K562 (cell line): ENCODE measurements around the gene SV2C. TPM values are rescaled to one million over a fixed set of nuclear protein-coding genes. Genes with fewer than 3 reads are reported as not detected.

Experiments used
- BRD4 ChIP-seq: fragments of 200-600 bp; sonication (generic); IDR thresholded peaks from 2 replicates; pipeline ENCODE4 v1.6.1; 2017; ENCODE audit warnings: inconsistent platforms
- CBFA2T2 ChIP-seq: fragments of 450-650 bp; conservative IDR thresholded peaks from 2 replicates; pipeline ENCODE4 v1.6.1; 2017; ENCODE audit warnings: mild to moderate bottlenecking
- CBX5 ChIP-seq: IDR thresholded peaks from 2 replicates; pipeline ENCODE4 v1.6.1; 2014; ENCODE audit warnings: low read depth, borderline replicate concordance
- CBX8 ChIP-seq: fragments of 200-600 bp; sonication (generic); IDR thresholded peaks from 2 replicates; pipeline ENCODE4 v1.6.1; 2012; ENCODE audit warnings: borderline replicate concordance, mixed run types, low read depth, mild to moderate bottlenecking, moderate library complexity, mixed read lengths, low read length, control low read depth, inconsistent platforms; ENCODE audit not compliant: poor library complexity, severe bottlenecking; ENCODE audit errors: extremely low read depth
- ESRRA ChIP-seq: fragments of 450-650 bp; IDR thresholded peaks from 2 replicates; pipeline ENCODE4 v1.6.1; 2014; ENCODE audit warnings: low read depth, mild to moderate bottlenecking, moderate library complexity, borderline replicate concordance
- ESRRB ChIP-seq: fragments of 250-450 bp; sonication (Bioruptor Pico); IDR thresholded peaks from 2 replicates; pipeline ENCODE4 v1.5.0; 2020; ENCODE audit warnings: mild to moderate bottlenecking, moderate library complexity, borderline replicate concordance
- GATAD2A ChIP-seq: fragments of 450-650 bp; IDR thresholded peaks from 2 replicates; pipeline ENCODE4 v1.6.1; 2017
- HDAC8 ChIP-seq: fragments of 450-650 bp; IDR thresholded peaks from 2 replicates; pipeline ENCODE4 v1.6.1; 2016; ENCODE audit warnings: mild to moderate bottlenecking, missing genetic modification characterization, moderate library complexity, missing compliant biosample characterization
- KHSRP ChIP-seq: fragments of 450-650 bp; IDR thresholded peaks from 2 replicates; pipeline ENCODE4 v1.6.1; 2017
- KLF13 ChIP-seq: fragments of 450-650 bp; IDR thresholded peaks from 2 replicates; pipeline ENCODE4 v1.6.1; 2016; ENCODE audit warnings: missing genetic modification characterization, low read depth, mild to moderate bottlenecking, missing compliant biosample characterization, moderate library complexity, borderline replicate concordance
- MTA1 ChIP-seq: fragments of 450-650 bp; IDR thresholded peaks from 2 replicates; pipeline ENCODE4 v1.6.1; 2017; ENCODE audit warnings: borderline replicate concordance
- NCOR1 ChIP-seq: fragments of 450-650 bp; IDR thresholded peaks from 2 replicates; pipeline ENCODE4 v1.6.1; 2016; ENCODE audit warnings: mild to moderate bottlenecking, moderate library complexity
- NR2C1 ChIP-seq, 2 experiments: fragments of 450-650 bp; IDR thresholded peaks; 2 replicates each; pipeline ENCODE4 v1.6.1; 2017; ENCODE audit warnings: mild to moderate bottlenecking in 2 of 2, antibody characterized with exemption in 1 of 2, inconsistent platforms in 1 of 2, missing compliant biosample characterization in 1 of 2, missing genetic modification characterization in 1 of 2
- NR2C2 ChIP-seq, 2 experiments: fragments of 200-800 bp in 1 of 2; sonication (Bioruptor generic) in 1 of 2; sonication (generic) in 1 of 2; formaldehyde crosslinking in 1 of 2; IDR thresholded peaks; 2 replicates each; pipeline versions ENCODE4 v1.6.1 to v1.8.0; 2016 to 2022; ENCODE audit warnings: mild to moderate bottlenecking in 1 of 2, missing compliant biosample characterization in 1 of 2, missing genetic modification characterization in 1 of 2, missing genetic modification reagents in 1 of 2
- OTX1 ChIP-seq: fragments of 450-650 bp; formaldehyde crosslinking; IDR thresholded peaks from 2 replicates; pipeline ENCODE4 v1.4.0; 2022; ENCODE audit warnings: mild to moderate bottlenecking
- POLR2A ChIP-seq: fragments of 450-650 bp; conservative IDR thresholded peaks from 2 replicates; pipeline ENCODE4 v1.6.1; 2016
- TEAD1 ChIP-seq, 2 experiments: fragments of 450-650 bp in 1 of 2; sonication (generic) in 1 of 2; formaldehyde crosslinking; IDR thresholded peaks; 2 replicates each; pipeline versions ENCODE4 v1.4.0 to v1.8.0; 2020 to 2022; ENCODE audit warnings: mild to moderate bottlenecking in 2 of 2, missing genetic modification reagents in 1 of 2
- ZEB2 ChIP-seq: fragments of 450-650 bp; IDR thresholded peaks from 2 replicates; pipeline ENCODE4 v1.6.1; 2016
- ZNF175 ChIP-seq: fragments of 200-800 bp; sonication (Bioruptor generic); IDR thresholded peaks from 2 replicates; pipeline ENCODE4 v1.6.1; 2016; ENCODE audit warnings: low read depth, mild to moderate bottlenecking, missing genetic modification characterization, missing compliant biosample characterization
- ZNF766 ChIP-seq: fragments of 200-800 bp; sonication (Bioruptor generic); conservative IDR thresholded peaks from 2 replicates; pipeline ENCODE4 v1.6.1; 2016; ENCODE audit warnings: missing genetic modification characterization, missing compliant biosample characterization
- polyA plus RNA-seq, 8 experiments: library from polyadenylated mRNA; depleted of rRNA in 4 of 8; stranded (reverse) in 5 of 8; unstranded in 3 of 8; fragments of >200 nt; fragmentation: Nextera tagmentation in 2 of 8; fragmentation: Illumina TruSeq in 1 of 8; extraction: Ambion mirVana in 2 of 8; extraction: Trizol in 1 of 8; gene quantifications; 2 replicates each; pipeline versions ENCODE4 v1.2.1 to v1.2.3, GENCODE V29; 2011 to 2014; ENCODE audit warnings: inconsistent platforms in 1 of 8, missing spikeins in 1 of 8
- total RNA-seq, 7 experiments: library from RNA; depleted of rRNA in 6 of 7; stranded (reverse); fragments of >200 nt in 6 of 7; fragmentation: Illumina TruSeq in 2 of 7; extraction: Trizol in 2 of 7; gene quantifications; 2 replicates each; pipeline versions ENCODE4 v1.2.1 to v1.2.3, GENCODE V29; 2011 to 2021; ENCODE audit warnings: low replicate concordance in 1 of 7
- TF ChIP-seq, protein P1 (sequence below): fragments of 450-650 bp; IDR thresholded peaks from 2 replicates; pipeline ENCODE4 v1.6.1; 2017; ENCODE audit warnings: mild to moderate bottlenecking, moderate library complexity
- TF ChIP-seq, protein P2 (sequence below): fragments of 200-800 bp; sonication (Bioruptor generic); IDR thresholded peaks from 2 replicates; pipeline ENCODE4 v1.6.1; 2017; ENCODE audit warnings: missing genetic modification characterization, missing compliant biosample characterization
- TF ChIP-seq, protein P3 (sequence below): fragments of 450-650 bp; IDR thresholded peaks from 2 replicates; pipeline ENCODE4 v1.6.1; 2016; ENCODE audit warnings: borderline replicate concordance
- TF ChIP-seq, protein P4 (sequence below): fragments of 450-650 bp; formaldehyde crosslinking; IDR thresholded peaks from 2 replicates; pipeline ENCODE4 v1.4.0; 2020; ENCODE audit warnings: mild to moderate bottlenecking

The SV2C gene
- total and polyA plus RNA-seq, 9 of the 15 experiments (the other 6 are each of a cell fraction or from before 2014, with no cell fraction given), result 0.05 TPM; not detected in 8

DNA sequence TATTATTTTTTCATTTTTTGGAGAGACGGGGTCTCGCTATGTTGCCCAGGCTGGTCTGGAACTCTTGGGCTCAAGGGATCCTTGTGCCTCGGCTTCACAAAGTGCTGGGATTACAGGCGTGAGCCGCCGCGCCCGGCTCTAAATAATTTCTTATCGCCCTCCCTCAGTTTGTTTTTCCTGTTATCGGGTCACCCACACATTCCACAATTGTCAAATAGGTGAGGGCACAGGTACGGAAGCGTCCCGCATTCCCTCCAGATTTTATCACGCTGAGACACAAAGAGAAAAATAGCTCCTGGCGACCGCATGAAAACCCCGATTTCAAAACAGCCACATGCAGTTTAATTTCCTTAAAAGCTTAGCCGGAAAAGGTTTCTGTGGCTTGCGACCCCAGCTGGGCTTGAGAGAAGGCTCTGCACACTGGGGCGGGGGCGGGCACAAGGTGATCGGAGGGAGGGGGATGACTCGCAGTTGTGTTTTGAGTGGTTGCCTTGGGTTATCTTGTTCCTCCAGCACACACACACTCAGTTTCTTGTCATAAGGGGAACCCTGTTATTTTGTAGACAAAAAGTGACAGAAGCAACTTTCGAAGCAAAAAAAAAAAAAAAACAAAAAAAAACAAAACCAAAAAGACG is 319.2 kb downstream of the SV2C start (continued):
- TF ChIP-seq BRD4, result no peak
- peak; percentile 74 for TF ChIP-seq CBFA2T2
- TF ChIP-seq NCOR1, result peak; percentile 77
- no peak for TF ChIP-seq CBX5
- TF ChIP-seq KHSRP, result no peak
- TF ChIP-seq CBX8, result no peak
- 0 out of 2 replicates have a peak, but pooled peaks have one; percentile 15 for TF ChIP-seq ZNF175
- TF ChIP-seq, protein P1, sequence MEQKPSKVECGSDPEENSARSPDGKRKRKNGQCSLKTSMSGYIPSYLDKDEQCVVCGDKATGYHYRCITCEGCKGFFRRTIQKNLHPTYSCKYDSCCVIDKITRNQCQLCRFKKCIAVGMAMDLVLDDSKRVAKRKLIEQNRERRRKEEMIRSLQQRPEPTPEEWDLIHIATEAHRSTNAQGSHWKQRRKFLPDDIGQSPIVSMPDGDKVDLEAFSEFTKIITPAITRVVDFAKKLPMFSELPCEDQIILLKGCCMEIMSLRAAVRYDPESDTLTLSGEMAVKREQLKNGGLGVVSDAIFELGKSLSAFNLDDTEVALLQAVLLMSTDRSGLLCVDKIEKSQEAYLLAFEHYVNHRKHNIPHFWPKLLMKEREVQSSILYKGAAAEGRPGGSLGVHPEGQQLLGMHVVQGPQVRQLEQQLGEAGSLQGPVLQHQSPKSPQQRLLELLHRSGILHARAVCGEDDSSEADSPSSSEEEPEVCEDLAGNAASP, result no peak
- no peak for TF ChIP-seq NR2C2 (CRISPR knock-in tag; IDR thresholded peaks at IDR 0.05)
- TF ChIP-seq NR2C2 (tag; IDR thresholded peaks at IDR 0.05), result no peak
- no peak for TF ChIP-seq POLR2A
- TF ChIP-seq ZEB2, result peak; percentile 98
- no peak for TF ChIP-seq NR2C1 (IDR thresholded peaks at IDR 0.05)
- TF ChIP-seq NR2C1 (tag; IDR thresholded peaks at IDR 0.05), result no peak
- TF ChIP-seq TEAD1 (CRISPR knock-in tag; IDR thresholded peaks at IDR 0.05), result peak in 1 of 2 experiments; percentile 87; a peak in 1 of 4 replicates
- TF ChIP-seq, protein P2, sequence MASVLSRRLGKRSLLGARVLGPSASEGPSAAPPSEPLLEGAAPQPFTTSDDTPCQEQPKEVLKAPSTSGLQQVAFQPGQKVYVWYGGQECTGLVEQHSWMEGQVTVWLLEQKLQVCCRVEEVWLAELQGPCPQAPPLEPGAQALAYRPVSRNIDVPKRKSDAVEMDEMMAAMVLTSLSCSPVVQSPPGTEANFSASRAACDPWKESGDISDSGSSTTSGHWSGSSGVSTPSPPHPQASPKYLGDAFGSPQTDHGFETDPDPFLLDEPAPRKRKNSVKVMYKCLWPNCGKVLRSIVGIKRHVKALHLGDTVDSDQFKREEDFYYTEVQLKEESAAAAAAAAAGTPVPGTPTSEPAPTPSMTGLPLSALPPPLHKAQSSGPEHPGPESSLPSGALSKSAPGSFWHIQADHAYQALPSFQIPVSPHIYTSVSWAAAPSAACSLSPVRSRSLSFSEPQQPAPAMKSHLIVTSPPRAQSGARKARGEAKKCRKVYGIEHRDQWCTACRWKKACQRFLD (CRISPR knock-in tag), result peak; percentile 49; the same call in 1 of the 2 replicates
- peak; percentile 50; the same call in 1 of the 2 replicates for TF ChIP-seq MTA1
- TF ChIP-seq GATAD2A, result peak; percentile 33; the same call in 1 of the 2 replicates
- TF ChIP-seq ZNF766 (CRISPR knock-in tag), result peak; percentile 60
- TF ChIP-seq OTX1 (CRISPR knock-in tag), result no peak
- TF ChIP-seq ESRRB (CRISPR knock-in tag), result no peak
- TF ChIP-seq, protein P3, sequence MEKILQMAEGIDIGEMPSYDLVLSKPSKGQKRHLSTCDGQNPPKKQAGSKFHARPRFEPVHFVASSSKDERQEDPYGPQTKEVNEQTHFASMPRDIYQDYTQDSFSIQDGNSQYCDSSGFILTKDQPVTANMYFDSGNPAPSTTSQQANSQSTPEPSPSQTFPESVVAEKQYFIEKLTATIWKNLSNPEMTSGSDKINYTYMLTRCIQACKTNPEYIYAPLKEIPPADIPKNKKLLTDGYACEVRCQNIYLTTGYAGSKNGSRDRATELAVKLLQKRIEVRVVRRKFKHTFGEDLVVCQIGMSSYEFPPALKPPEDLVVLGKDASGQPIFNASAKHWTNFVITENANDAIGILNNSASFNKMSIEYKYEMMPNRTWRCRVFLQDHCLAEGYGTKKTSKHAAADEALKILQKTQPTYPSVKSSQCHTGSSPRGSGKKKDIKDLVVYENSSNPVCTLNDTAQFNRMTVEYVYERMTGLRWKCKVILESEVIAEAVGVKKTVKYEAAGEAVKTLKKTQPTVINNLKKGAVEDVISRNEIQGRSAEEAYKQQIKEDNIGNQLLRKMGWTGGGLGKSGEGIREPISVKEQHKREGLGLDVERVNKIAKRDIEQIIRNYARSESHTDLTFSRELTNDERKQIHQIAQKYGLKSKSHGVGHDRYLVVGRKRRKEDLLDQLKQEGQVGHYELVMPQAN, result no peak
- no peak for TF ChIP-seq KLF13 (tag)
- no peak for TF ChIP-seq HDAC8 (tag)
- TF ChIP-seq, protein P4, sequence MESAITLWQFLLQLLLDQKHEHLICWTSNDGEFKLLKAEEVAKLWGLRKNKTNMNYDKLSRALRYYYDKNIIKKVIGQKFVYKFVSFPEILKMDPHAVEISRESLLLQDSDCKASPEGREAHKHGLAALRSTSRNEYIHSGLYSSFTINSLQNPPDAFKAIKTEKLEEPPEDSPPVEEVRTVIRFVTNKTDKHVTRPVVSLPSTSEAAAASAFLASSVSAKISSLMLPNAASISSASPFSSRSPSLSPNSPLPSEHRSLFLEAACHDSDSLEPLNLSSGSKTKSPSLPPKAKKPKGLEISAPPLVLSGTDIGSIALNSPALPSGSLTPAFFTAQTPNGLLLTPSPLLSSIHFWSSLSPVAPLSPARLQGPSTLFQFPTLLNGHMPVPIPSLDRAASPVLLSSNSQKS (CRISPR knock-in tag), result no peak
- no peak for TF ChIP-seq ESRRA
